Esophagus muscularis mucosa (tissue), 4 donors: ENCODE measurements around the gene MVB12B. TPM values are rescaled to one million over a fixed set of nuclear protein-coding genes. Genes with fewer than 3 reads are reported as not detected.

ENCODE experiments used
- DNase-seq: peaks from one replicate; pipeline ENCODE4 v3.0.0-alpha.2; 2017; ENCODE audit errors: extremely low spot score
- H3K27ac ChIP-seq, 4 donors: fragments of 200-600 bp; sonication (generic); replicated peaks in 1 of 4; 1 replicate in 3 of 4; 2 replicates in 1 of 4; pipeline ENCODE4 v1.5.1; 2016 to 2019; ENCODE audit warnings: mild to moderate bottlenecking in 1 of 4
- H3K27me3 ChIP-seq, 4 donors: fragments of 200-600 bp; sonication (generic); one replicate each; pipeline versions ENCODE4 v1.5.1 to v1.6.0; 2016 to 2019
- H3K36me3 ChIP-seq, 4 donors: fragments of 200-600 bp; sonication (generic); one replicate each; pipeline ENCODE4 v1.5.1; 2016 to 2019
- H3K4me1 ChIP-seq, 4 donors: fragments of 200-600 bp; sonication (generic); one replicate each; pipeline ENCODE4 v1.5.1; 2016 to 2019
- H3K4me3 ChIP-seq, 4 donors: fragments of 200-600 bp; sonication (generic); 1 replicate in 2 of 4; 2 replicates in 2 of 4; pipeline ENCODE4 v1.5.1; 2016 to 2019; ENCODE audit warnings: mild to moderate bottlenecking in 4 of 4, moderate library complexity in 1 of 4
- H3K9me3 ChIP-seq, 4 donors: fragments of 200-600 bp; sonication (generic); 1 replicate in 3 of 4; 2 replicates in 1 of 4; pipeline ENCODE4 v1.5.1; 2016 to 2019
- EP300 ChIP-seq: sonication (generic); formaldehyde crosslinking; IDR thresholded peaks from one replicate; pipeline ENCODE4 v1.6.1; 2017; ENCODE audit warnings: antibody characterized with exemption
- POLR2A ChIP-seq: fragments of 450-650 bp; IDR thresholded peaks from one replicate; pipeline ENCODE4 v1.6.1; 2017; ENCODE audit warnings: antibody characterized with exemption, moderate library complexity, mild to moderate bottlenecking, low read depth
- POLR2AphosphoS5 ChIP-seq, 2 donors: sonication (generic); formaldehyde crosslinking; IDR thresholded peaks; one replicate each; pipeline ENCODE4 v1.6.1; 2017; ENCODE audit warnings: antibody characterized with exemption in 2 of 2
- WGBS: methylation state at CpG from one replicate; pipeline ENCODE4 v1.1.5; 2018; 5-methylcytosine and 5-hydroxymethylcytosine counted together
- intact Hi-C: fragments of 100-400 bp; cut with DNase I; formaldehyde crosslinking; loops from one replicate; pipeline ENCODE4 v1.15.1; 2023
- total RNA-seq, 4 donors: library from RNA; depleted of rRNA; stranded (reverse); fragments of >200 nt; gene quantifications; one replicate each; pipeline versions ENCODE4 v1.1.0 to v1.2.1, GENCODE V29; 2016
- TF ChIP-seq, protein P1 (sequence below), 3 experiments: fragments of 200-600 bp in 2 of 3; fragments of 450-650 bp in 1 of 3; sonication (generic) in 2 of 3; IDR thresholded peaks; one replicate each; pipeline ENCODE4 v1.5.1; 2017 to 2019; ENCODE audit warnings: antibody characterized with exemption in 3 of 3, mild to moderate bottlenecking in 2 of 3, moderate library complexity in 1 of 3

The MVB12B gene
- total RNA-seq, 4 donors from 2014 or later = 14.1 to 25.0 (median 18.4) TPM

DNA sequence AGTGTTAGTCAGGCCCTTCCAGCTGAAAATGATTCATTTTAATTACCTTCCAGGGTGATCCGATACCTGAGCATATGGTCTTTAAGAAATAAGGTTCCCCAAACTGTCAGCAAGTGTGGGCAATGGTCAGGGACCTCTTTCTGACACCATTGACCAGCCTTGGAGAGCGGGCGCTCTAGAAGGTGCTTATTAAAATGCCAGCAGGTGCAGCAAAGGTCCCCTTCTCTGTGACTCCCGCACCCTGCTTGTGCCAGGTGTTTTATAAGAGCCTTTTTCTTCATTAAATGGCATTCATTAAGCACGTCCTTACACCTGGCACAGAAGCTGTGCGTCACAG is 85.3 kb downstream of the MVB12B start:
- H3K9me3 ChIP-seq = no peaks in the 10 kb centered on the region
- no peak for DNase-seq
- H3K27ac ChIP-seq = no peak overlapping the region
- WGBS = 95% methylated on average over 6 of the region's 6 CpGs
- H3K4me3 ChIP-seq = no peak overlapping the region
- H3K4me1 ChIP-seq = peaks cover 0 to 20% (median 7%) of the 10 kb centered on the region in 4 donors
- TF ChIP-seq POLR2AphosphoS5 (IDR thresholded peaks at IDR 0.05) = no peak
- TF ChIP-seq EP300 = no peak
- TF ChIP-seq, protein P1, sequence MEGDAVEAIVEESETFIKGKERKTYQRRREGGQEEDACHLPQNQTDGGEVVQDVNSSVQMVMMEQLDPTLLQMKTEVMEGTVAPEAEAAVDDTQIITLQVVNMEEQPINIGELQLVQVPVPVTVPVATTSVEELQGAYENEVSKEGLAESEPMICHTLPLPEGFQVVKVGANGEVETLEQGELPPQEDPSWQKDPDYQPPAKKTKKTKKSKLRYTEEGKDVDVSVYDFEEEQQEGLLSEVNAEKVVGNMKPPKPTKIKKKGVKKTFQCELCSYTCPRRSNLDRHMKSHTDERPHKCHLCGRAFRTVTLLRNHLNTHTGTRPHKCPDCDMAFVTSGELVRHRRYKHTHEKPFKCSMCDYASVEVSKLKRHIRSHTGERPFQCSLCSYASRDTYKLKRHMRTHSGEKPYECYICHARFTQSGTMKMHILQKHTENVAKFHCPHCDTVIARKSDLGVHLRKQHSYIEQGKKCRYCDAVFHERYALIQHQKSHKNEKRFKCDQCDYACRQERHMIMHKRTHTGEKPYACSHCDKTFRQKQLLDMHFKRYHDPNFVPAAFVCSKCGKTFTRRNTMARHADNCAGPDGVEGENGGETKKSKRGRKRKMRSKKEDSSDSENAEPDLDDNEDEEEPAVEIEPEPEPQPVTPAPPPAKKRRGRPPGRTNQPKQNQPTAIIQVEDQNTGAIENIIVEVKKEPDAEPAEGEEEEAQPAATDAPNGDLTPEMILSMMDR (IDR thresholded peaks at IDR 0.05) = no peak
- no peak for TF ChIP-seq POLR2A
- no peaks in the 10 kb centered on the region for H3K27me3 ChIP-seq
- intact Hi-C loops = no loop called here
- peaks cover 0 to 24% (median 17%) of the 10 kb centered on the region in 4 donors for H3K36me3 ChIP-seq

DNA sequence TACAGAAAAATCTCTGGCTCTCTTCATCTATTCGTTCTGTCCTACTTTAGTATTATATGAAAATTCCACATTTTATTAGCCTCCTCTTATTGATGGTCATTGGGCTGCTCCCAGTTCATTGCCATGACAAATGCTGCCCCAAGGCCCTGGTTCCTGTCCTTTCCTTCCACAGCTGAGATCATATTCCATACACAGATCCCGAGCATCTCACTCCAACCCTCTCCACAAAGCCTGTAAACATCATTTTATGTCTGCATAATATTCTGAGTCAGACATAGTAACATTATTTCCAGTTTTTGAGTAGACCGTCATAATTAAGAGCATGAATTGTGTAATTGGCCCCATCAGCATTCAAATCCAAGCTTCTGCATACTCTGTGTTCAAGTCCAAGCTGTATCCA is 86.3 kb downstream of the MVB12B start:
- intact Hi-C loops = no loop called here
- H3K27ac ChIP-seq = no peak overlapping the region
- H3K27me3 ChIP-seq = no peaks in the 10 kb centered on the region
- 77% methylated on average over 3 of the region's 3 CpGs for WGBS
- H3K4me1 ChIP-seq = peaks cover 0 to 16% (median 6%) of the 10 kb centered on the region in 4 donors
- H3K9me3 ChIP-seq = no peaks in the 10 kb centered on the region
- DNase-seq = no peak
- no peak for TF ChIP-seq POLR2A
- H3K4me3 ChIP-seq = no peak overlapping the region
- H3K36me3 ChIP-seq = peaks cover 0 to 27% (median 16%) of the 10 kb centered on the region in 4 donors

DNA sequence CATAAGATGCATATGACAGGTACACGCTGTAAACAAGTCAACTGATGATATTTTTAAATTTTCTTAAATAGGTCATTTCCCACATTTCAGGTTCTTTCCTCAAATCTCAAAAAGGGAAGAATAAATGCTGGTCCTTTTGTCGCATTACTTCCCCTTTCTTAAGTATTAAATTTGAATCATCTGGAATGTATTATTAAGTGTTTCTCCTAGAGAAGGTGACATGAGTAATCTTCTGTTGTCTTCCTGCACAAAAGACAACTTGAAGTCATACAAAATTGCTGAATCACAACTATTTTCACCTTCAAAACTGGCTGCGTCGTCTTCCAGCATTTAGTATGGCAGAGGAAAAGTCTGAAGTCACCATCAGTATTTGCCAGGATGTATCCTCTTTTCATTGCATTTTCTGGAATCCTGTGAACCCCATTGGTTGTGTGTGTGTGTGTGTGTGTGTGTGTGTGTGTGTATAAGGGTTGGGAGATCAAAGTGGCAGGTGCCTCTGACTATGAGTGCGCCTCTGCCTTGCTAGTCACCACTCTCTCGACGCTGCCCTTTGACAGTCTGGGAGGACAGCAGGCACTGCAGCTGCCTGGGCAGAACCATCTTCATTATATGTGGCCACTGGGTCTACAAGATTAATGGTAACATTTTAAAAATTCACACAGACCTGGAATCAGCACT is 86.9 kb downstream of the MVB12B start:
- intact Hi-C loops = no loop called here

DNA sequence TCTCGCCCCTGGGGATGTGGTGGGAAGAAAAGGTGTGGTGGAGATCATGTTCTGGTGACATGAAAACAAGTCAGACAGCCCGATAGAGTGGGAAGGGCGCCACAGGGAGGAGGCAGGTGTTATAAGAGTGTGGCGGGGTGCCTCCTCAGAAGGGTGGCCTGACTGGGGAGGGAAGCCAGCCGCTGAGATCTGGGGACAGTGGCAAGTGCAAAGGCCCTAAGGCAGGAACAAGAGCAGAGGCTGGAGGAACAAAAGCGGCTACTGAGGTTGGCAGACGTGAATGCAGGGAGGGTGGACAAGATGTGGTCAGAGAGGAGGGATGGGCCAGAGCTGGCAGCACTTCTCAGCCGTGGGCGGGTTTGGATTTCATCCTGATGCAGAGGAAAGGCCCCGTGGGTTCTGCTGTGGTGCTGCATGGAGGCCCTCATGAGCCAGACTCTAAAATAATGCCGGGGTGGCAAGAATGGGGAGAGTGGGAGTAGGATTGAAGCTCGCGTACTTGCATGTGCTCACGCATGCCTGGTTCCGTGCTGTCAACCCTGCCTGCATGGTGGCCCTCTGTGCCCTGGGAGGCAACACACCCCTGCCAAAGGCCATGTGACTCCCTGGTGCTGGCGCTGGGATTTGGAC is 89.2 kb downstream of the MVB12B start:
- no peak overlapping the region for H3K27ac ChIP-seq
- intact Hi-C loops = no loop called here

More for the DNA sequence above, 86.9 kb downstream of the MVB12B start:
- Histone ChIP-seq H3K27me3 (no peaks in the 10 kb centered on the region), H3K36me3 (peaks cover 0 to 26% (median 14%) of the 10 kb centered on the region in 4 donors), H3K4me3 (no peak overlapping the region), H3K27ac (no peak overlapping the region), H3K9me3 (no peaks in the 10 kb centered on the region), H3K4me1 (peaks cover 0 to 11% (median 5%) of the 10 kb centered on the region in 4 donors)
- 86% methylated on average over 7 of the region's 7 CpGs for WGBS
- DNase-seq = no peak
- TF ChIP-seq POLR2AphosphoS5 (IDR thresholded peaks at IDR 0.05) (no peak), POLR2A (no peak), EP300 (no peak)
- TF ChIP-seq, protein P1 (IDR thresholded peaks at IDR 0.05) = no peak

DNA sequence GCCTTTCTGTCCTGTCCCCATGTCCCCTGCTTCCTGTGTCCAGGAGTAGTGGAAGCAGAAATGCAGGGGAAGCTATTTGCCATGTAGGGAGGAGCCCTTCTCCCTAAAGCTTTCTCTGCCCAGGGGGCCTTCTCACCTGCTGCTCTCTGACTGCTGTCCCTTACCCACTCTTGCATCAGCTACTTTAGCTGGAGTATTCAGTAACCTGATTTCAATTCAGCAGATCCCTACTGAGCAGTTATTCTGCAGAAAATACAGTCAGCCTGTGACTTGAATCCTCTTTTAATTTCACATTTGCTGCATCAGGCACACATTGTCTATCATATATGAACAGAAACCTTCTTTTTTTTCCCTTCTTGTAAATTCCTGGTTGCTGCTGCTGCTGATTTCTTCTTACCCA is 90.4 kb downstream of the MVB12B start:
- Histone ChIP-seq H3K36me3 (peaks cover under 1 to 27% (median 20%) of the 10 kb centered on the region in 4 donors), H3K27me3 (no peaks in the 10 kb centered on the region), H3K4me3 (no peak overlapping the region), H3K27ac (no peak overlapping the region), H3K4me1 (peaks cover 0 to 31% (median 16%) of the 10 kb centered on the region in 4 donors), H3K9me3 (no peaks in the 10 kb centered on the region)
- TF ChIP-seq POLR2A (no peak), EP300 (no peak), POLR2AphosphoS5 (IDR thresholded peaks at IDR 0.05) (no peak)
- TF ChIP-seq, protein P1 (IDR thresholded peaks at IDR 0.05) = no peak
- intact Hi-C loops = no loop called here
- no peak for DNase-seq

More for the DNA sequence above, 89.2 kb downstream of the MVB12B start:
- peaks cover 0 to 16% (median 9%) of the 10 kb centered on the region in 4 donors for H3K36me3 ChIP-seq
- 86% methylated on average over 14 of the region's 16 CpGs for WGBS
- peaks cover 0 to 27% (median 15%) of the 10 kb centered on the region in 4 donors for H3K4me1 ChIP-seq
- no peak for TF ChIP-seq EP300
- TF ChIP-seq, protein P1 (IDR thresholded peaks at IDR 0.05) = no peak
- TF ChIP-seq POLR2A = no peak
- no peak for TF ChIP-seq POLR2AphosphoS5 (IDR thresholded peaks at IDR 0.05)
- no peaks in the 10 kb centered on the region for H3K27me3 ChIP-seq
- H3K9me3 ChIP-seq = no peaks in the 10 kb centered on the region
- no peak for DNase-seq
- H3K4me3 ChIP-seq = no peak overlapping the region
